NCI-H345 treated with DMSO at 0.1 percent for 48 hours (cell line): ENCODE data around the gene KCNIP3.

Source experiments
- DNase-seq: peaks from one replicate; lab custom pipeline; 2025; ENCODE audit not compliant: unreplicated experiment; lab: John Stamatoyannopoulos, UW

KCNIP3 gene

GRCh38 chr2:95274291-95275150 is 22.6 kb upstream of the KCNIP3 start, which contains the start of gene PROM2:
TSS of gene PROM2 (plus strand) at chr2:95274449. CDS start at chr2:95274586, 137 bp downstream.
- DNase-seq, result no peak

- no peak for DNase-seq
Observed at GRCh38 chr2:95275151-95275515, 22.0 kb upstream of the KCNIP3 start.

- DNase-seq, result no peak
Observed at GRCh38 chr2:95275601-95276243, 21.4 kb upstream of the KCNIP3 start.

- DNase-seq, result no peak
Observed at GRCh38 chr2:95276244-95276887, 20.8 kb upstream of the KCNIP3 start.

- DNase-seq, result no peak
Observed at GRCh38 chr2:95276888-95277245, 20.3 kb upstream of the KCNIP3 start.

- no peak for DNase-seq
Observed at GRCh38 chr2:95277246-95277906, 19.8 kb upstream of the KCNIP3 start.

- DNase-seq, result no peak
Observed at GRCh38 chr2:95278051-95278471, 19.1 kb upstream of the KCNIP3 start.

- DNase-seq, result no peak
Observed at GRCh38 chr2:95278637-95279225, 18.4 kb upstream of the KCNIP3 start.

GRCh38 chr2:95279435-95280035 is 17.6 kb upstream of the KCNIP3 start:
- DNase-seq, result no peak

- no peak for DNase-seq
Observed at GRCh38 chr2:95281071-95281470, 16.1 kb upstream of the KCNIP3 start.

GRCh38 chr2:95281786-95282185 is 15.4 kb upstream of the KCNIP3 start:
- DNase-seq, result no peak

- no peak for DNase-seq
Observed at GRCh38 chr2:95282458-95282857, 14.7 kb upstream of the KCNIP3 start.

GRCh38 chr2:95283562-95283961 is 13.6 kb upstream of the KCNIP3 start:
- no peak for DNase-seq

- no peak for DNase-seq
Observed at GRCh38 chr2:95284886-95285541, 12.1 kb upstream of the KCNIP3 start.

- no peak for DNase-seq
Observed at GRCh38 chr2:95285542-95285932, 11.6 kb upstream of the KCNIP3 start.

- DNase-seq, result no peak
Observed at GRCh38 chr2:95287336-95287735, 9.8 kb upstream of the KCNIP3 start.

- DNase-seq, result no peak
Observed at GRCh38 chr2:95287806-95288205, 9.3 kb upstream of the KCNIP3 start.

GRCh38 chr2:95289253-95289652 is 7.9 kb upstream of the KCNIP3 start:
- DNase-seq, result no peak

- no peak for DNase-seq
Observed at GRCh38 chr2:95291222-95291621, 5.9 kb upstream of the KCNIP3 start.

- DNase-seq, result no peak
Observed at GRCh38 chr2:95292623-95293260, 4.4 kb upstream of the KCNIP3 start.
